A549 treated with CpdA at 1 μM for 4 hours (cell line): ENCODE data around the gene PPCS. TPM values are rescaled to one million over a fixed set of nuclear protein-coding genes. Genes with fewer than 3 reads are reported as not detected.

Experiments
- total RNA-seq: library from RNA; stranded (reverse); fragments of 200-300 nt; extraction: Qiagen RNA extraction; gene quantifications from 5 replicates; pipeline ENCODE4 v1.2.3, GENCODE V29; 2022; ENCODE audit warnings: low read depth

PPCS gene
- total RNA-seq, result 32.0 to 42.5 TPM (median 35.4 TPM) in 5 replicates

DNA sequence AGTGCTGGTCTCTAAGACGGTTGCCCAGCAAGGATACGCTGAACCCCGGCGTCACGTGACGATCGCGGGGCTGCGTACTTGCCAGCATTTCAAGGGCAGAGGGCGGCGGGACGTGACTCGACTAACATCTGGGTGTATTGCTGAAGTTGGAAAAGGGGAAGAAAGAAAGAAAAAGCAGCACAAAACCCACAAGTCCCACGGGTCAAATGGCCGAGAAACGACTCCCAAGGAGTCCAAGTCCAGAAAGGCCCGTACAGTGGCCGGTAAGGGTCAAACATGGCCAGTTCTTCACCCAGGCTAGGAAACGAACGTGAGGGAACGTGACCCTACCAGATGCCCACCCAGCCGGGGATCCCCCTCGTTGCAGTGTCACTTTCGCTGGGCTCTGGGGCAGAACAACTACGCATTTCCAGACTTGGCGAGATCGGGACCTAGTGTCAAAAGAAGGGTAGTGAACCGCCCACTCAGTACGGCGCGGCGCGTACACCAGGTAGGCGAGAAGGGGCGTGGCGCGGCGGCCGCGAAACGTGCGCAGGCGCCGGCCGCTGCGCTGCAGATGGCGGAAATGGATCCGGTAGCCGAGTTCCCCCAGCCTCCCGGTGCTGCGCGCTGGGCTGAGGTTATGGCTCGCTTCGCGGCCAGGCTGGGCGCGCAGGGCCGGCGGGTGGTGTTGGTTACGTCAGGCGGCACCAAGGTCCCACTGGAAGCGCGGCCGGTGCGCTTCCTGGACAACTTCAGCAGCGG is at the start of gene PPCS, which contains the start of gene ZMYND12:
PPCS (plus strand) TSS at position 534 of the 744 bp plus-strand sequence; CDS start at position 557, 23 bp downstream.
ZMYND12 (minus strand) TSS at position 13 of the 744 bp plus-strand sequence. CDS start 25 bp downstream, outside the sequence.

GRCh38 chr1:42462828-42463763 is 6.8 kb downstream of the PPCS start, which contains the start of gene CCDC30:
Gene CCDC30, plus strand, starts transcription at chr1:42463286. Its CDS starts 17,266 bp downstream, at chr1:42480552.

Other genes with a start within 250 kb of the PPCS start
- 16.6 to 20.9 TPM (median 18.1 TPM) in 5 replicates for gene FOXJ3, start 121.3 kb upstream of the PPCS start, total RNA-seq
- 0.70 to 1.1 TPM (median 0.84 TPM) in 5 replicates for gene RIMKLA, start 75.8 kb upstream of the PPCS start, total RNA-seq
- 0.29 to 0.57 TPM (median 0.38 TPM) in 5 replicates for gene ZMYND12, start 521 bp upstream of the PPCS start, total RNA-seq
- gene CCDC30, start 6.7 kb downstream of the PPCS start, total RNA-seq, result 0.21 to 0.92 TPM (median 0.65 TPM) in 5 replicates
- 57.1 to 76.2 TPM (median 64.4 TPM) in 5 replicates for gene PPIH, start 201.9 kb downstream of the PPCS start, total RNA-seq
- gene YBX1, start 225.9 kb downstream of the PPCS start, total RNA-seq, result 702 to 810 TPM (median 732 TPM) in 5 replicates